Pancreas (tissue), 10 donors: Measurements from ENCODE around the gene MPZL3. TPM values are rescaled to one million over a fixed set of nuclear protein-coding genes. Genes with fewer than 3 reads are reported as not detected.

Experiments used
- ATAC-seq, 4 donors: fragments of 200-7000 bp; cut with Tn5 transposase; one replicate each; pipeline versions ENCODE4 v1.8.0 to v1.9.1; 2020; ENCODE audit warnings: mild to moderate bottlenecking in 4 of 4, moderate library complexity in 4 of 4
- DNase-seq, 6 donors: peaks; one replicate each; pipeline ENCODE4 v3.0.0-alpha.2; 2020
- FAIRE-seq: peaks from 2 replicates; lab custom pipeline; 2012; peaks lifted over from hg19 to GRCh38; lab: Jason Lieb, UNC
- H3K27ac ChIP-seq, 4 donors: fragments of 200-600 bp; sonication (generic); 1 replicate in 3 of 4; 2 replicates in 1 of 4; pipeline versions ENCODE4 v1.5.0 to v1.8.0; 2020
- H3K27me3 ChIP-seq, 4 donors: fragments of 200-600 bp; one replicate each; pipeline ENCODE4 v1.8.0; 2021
- H3K36me3 ChIP-seq, 3 donors: fragments of 200-600 bp; sonication (generic) in 1 of 3; one replicate each; pipeline versions ENCODE4 v1.5.0 to v1.8.0; 2020 to 2021
- H3K4me1 ChIP-seq, 3 donors: fragments of 200-600 bp; one replicate each; pipeline ENCODE4 v1.8.0; 2021
- H3K4me3 ChIP-seq, 4 donors: fragments of 200-600 bp; sonication (generic) in 2 of 4; one replicate each; pipeline versions ENCODE4 v1.5.0 to v1.8.0; 2020 to 2021
- H3K9me3 ChIP-seq, 4 donors: fragments of 200-600 bp; one replicate each; pipeline ENCODE4 v1.8.0; 2021
- CTCF ChIP-seq, 4 donors: fragments of 200-600 bp; sonication (generic) in 3 of 4; IDR thresholded peaks; one replicate each; pipeline versions ENCODE4 v1.5.0 to v1.8.0; 2021; ENCODE audit warnings: antibody characterized with exemption in 4 of 4
- WGBS, 2 donors: extraction: QIAGEN DNeasy Blood & Tissue Kit; methylation state at CpG; one replicate each; pipeline ENCODE4 v1.1.7; 2013; 5-methylcytosine and 5-hydroxymethylcytosine counted together
- intact Hi-C, 3 donors: fragments of 100-400 bp; cut with DNase I; formaldehyde crosslinking; loops; one replicate each; pipeline versions ENCODE4 v1.11.1 to v1.14.2; 2022
- polyA plus RNA-seq, 2 donors: library from polyadenylated mRNA; stranded (reverse); fragments of 200-250 nt; gene quantifications; one replicate each; pipeline ENCODE4 v1.2.3, GENCODE V29; 2013
- total RNA-seq, 6 donors: library from RNA; stranded (reverse); fragmentation: NEBNext Ultra II Directional in 4 of 6; extraction: Animal tissue kit (Norgen Biotek cat#: 25700) in 4 of 6; gene quantifications; one replicate each; pipeline versions ENCODE4 v1.2.1 to v1.2.4, GENCODE V29; 2021 to 2023
- donor health status: healthy with polysubstance abuse.
- donor health status: DM: no; HTN: no; CAD: no; lungs with moderate emphysema.
- donor health status: DM: no; HTN: no; CAD: no.
- donor health status: control.
- donor health status: control.
- donor health status: Bipolar disorder and iron deficiency.
- donor health status: DM: yes; HTN: yes; CAD: no.
- donor health status: DM: no; HTN: no; CAD: no.
- donor health status: DM: no; HTN: no; CAD: no.
- donor health status: DM: yes; HTN: yes; CAD: no.

MPZL3 gene
- total and polyA plus RNA-seq, 8 donors: 3.8 to 8.0 (median 5.2) TPM

DNA sequence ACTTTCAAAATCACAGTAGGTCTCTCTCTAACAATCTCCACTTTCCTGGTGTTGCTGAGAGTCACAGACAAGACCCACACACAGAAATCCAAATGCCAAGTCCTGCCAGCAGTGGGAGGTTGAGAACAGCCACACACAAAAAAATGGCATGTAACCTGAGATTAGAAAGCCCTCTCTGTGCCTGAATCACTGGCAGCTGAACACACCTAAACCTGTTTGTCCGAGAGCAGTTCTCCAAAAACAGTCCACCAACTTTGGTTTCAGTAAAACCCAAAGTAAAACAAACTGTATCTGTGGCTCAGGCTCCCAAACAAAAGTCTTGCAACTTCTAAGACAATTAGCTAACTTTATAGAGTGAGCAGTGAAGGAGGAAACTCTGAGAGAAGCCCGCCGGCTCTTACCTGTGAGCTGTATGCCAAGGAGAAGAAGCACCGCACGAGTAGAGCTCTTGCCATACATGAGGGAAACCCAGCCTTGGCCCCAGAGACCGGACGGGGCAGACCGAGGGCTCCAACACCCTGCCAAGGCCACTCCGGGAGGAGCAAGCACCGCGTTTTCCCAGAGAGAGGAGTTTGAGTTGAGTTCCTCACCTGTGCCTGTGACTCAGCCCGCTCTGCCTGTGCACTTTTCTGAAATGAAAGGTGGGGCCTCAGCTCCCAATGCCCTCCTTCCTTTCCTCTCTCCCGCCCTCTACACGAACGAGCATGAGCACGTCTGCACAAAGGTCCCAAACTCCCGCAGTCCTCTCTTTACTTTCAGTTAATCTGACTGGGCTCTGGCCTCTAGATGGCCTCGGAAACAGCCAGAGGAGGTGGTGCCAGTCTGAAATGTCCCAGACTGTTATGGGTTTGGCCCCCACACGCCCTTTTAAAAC lies 11.8 kb upstream of the MPZL3 start, which contains the start of gene MPZL2:
TSS of gene MPZL2 (minus strand) at position 603 of the 874 bp plus-strand sequence. CDS start at position 459, 144 bp downstream.
- Histone ChIP-seq H3K27me3 (no peaks in the 10 kb centered on the region), H3K27ac (peak within 1 kb of the TSS; percentile 56 to 93 (median 87)), H3K36me3 (no peaks in the 10 kb centered on the region), H3K4me3 (peak within 1 kb of the TSS; percentile 15 to 57 (median 27)), H3K9me3 (no peaks in the 10 kb centered on the region), H3K4me1 (peaks cover 0 to 17% (median 0%) of the 10 kb centered on the region in 3 donors)
- peak; percentile 88 to 94 (median 93) for ATAC-seq
- no peak for FAIRE-seq
- no peak for TF ChIP-seq CTCF (IDR thresholded peaks at IDR 0.05)
- DNase-seq: peak; percentile 76 to 84 (median 78)
- WGBS, 2 donors: 1 to 2% methylated on average over 19 of the region's 19 CpGs
- intact Hi-C loops: no loop called here

DNA sequence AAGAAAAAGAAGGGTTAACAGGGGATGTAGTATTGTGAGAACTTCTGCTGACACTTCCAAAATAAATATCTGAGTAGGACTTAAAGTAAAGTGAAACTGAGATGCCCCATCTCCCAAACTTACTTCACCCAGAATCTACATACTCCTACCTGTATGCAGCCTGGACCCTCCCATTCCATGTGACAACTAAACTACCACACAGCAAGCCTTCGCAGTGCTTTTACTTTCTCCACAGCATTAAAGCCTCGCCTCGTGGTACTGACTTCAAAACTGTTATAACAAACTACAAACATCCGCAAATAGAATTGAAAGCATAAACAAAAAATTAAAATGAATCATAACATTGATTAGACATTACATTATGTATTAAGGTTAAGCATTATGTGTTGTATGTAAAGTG lies 10.9 kb upstream of the MPZL3 start:
- FAIRE-seq: no peak
- 10 to 12% methylated on average over 4 of the region's 4 CpGs for WGBS, 2 donors
- peaks cover 0 to 17% (median 0%) of the 10 kb centered on the region in 3 donors for H3K4me1 ChIP-seq
- H3K4me3 ChIP-seq: peak overlapping the region; percentile 15 to 57 (median 27)
- H3K9me3 ChIP-seq: no peaks in the 10 kb centered on the region
- intact Hi-C loops: no loop called here
- no peak for DNase-seq
- no peaks in the 10 kb centered on the region for H3K27me3 ChIP-seq
- H3K36me3 ChIP-seq: no peaks in the 10 kb centered on the region
- no peak for TF ChIP-seq CTCF (IDR thresholded peaks at IDR 0.05)
- peak in 2 of 4 donors; percentile 51 to 60 for ATAC-seq
- peak overlapping the region; percentile 56 to 93 (median 87) for H3K27ac ChIP-seq

DNA sequence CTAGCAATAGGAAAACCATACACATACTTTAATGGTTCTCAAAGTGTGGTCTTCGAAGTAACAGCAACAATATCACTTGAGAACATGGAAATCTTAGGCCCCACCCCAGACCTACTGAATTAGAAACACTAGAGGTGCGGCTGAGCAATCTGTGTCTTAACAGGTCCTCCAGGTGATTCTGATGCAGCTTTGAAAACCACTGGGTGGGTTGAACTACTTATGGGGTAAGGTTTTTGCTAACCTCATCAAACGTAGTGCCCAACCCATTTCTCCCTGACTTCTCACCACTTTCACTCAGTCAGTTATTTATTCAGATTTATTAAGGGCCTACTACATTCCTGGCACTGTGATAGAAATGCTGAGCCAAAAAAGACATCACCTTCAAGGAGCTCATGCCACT lies 8.2 kb upstream of the MPZL3 start:
- FAIRE-seq: no peak
- Histone ChIP-seq H3K27me3 (no peaks in the 10 kb centered on the region), H3K4me3 (no peak overlapping the region), H3K36me3 (no peaks in the 10 kb centered on the region), H3K27ac (no peak overlapping the region), H3K4me1 (peaks cover 0 to 17% (median 0%) of the 10 kb centered on the region in 3 donors), H3K9me3 (no peaks in the 10 kb centered on the region)
- intact Hi-C loops: no loop called here
- no peak for ATAC-seq
- WGBS, 2 donors: 82 to 86% methylated on average over 3 of the region's 3 CpGs
- DNase-seq: no peak
- TF ChIP-seq CTCF (IDR thresholded peaks at IDR 0.05): no peak

GRCh38 chr11:118259138-118259537 lies 7.0 kb upstream of the MPZL3 start:
- H3K4me3 ChIP-seq: no peak overlapping the region

More at GRCh38 chr11:118259138-118259537, 7.0 kb upstream of the MPZL3 start:
- no peak for ATAC-seq
- DNase-seq: no peak
- no peak for FAIRE-seq
- 96 to 99% methylated on average over 1 of the region's 1 CpG for WGBS, 2 donors
- intact Hi-C loops: no loop called here
- H3K27me3 ChIP-seq: no peaks in the 10 kb centered on the region
- H3K36me3 ChIP-seq: no peaks in the 10 kb centered on the region
- H3K27ac ChIP-seq: no peak overlapping the region
- peaks cover 0 to 17% (median 0%) of the 10 kb centered on the region in 3 donors for H3K4me1 ChIP-seq
- no peak for TF ChIP-seq CTCF (IDR thresholded peaks at IDR 0.05)
- no peaks in the 10 kb centered on the region for H3K9me3 ChIP-seq
